NCI-H748 (cell line): ENCODE measurements around the gene PDGFRB.
"Not testable (repeated sequence)": the region's sequence is repeated elsewhere in the genome, so short reads cannot be mapped to it uniquely, and the experiment has no call there.

ENCODE experiments used
- DNase-seq: peaks from one replicate; lab custom pipeline; 2025; ENCODE audit not compliant: unreplicated experiment; lab: John Stamatoyannopoulos, UW

Gene PDGFRB

DNA sequence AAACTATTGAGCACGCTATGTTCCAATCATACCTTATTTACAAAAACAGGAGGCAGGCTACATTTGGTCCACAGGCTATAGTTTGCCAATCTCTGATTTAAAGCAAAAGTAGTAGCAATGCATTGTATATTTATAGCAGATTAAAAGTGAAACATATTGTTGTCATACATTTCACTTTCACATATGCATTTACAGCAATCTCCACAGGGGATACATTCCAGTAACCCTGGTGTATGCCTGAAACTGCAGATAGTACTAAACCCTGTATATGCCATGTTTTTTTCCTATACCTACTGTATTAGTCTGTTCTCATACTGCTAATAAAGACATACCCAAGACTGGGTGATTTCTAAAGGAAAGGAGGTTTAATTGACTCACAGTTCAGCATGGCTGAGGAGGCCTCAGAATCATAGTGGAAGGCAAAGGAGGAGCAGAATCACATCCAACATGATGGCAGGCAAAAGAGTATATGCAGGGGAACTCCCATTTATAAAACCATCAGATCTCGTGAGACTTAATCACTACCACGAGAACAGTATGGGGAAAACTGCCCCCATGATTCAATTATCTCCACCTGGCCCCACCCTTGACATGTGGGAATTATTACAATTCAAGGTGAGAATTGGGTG is 63.4 kb downstream of the PDGFRB start:
- no peak for DNase-seq

DNA sequence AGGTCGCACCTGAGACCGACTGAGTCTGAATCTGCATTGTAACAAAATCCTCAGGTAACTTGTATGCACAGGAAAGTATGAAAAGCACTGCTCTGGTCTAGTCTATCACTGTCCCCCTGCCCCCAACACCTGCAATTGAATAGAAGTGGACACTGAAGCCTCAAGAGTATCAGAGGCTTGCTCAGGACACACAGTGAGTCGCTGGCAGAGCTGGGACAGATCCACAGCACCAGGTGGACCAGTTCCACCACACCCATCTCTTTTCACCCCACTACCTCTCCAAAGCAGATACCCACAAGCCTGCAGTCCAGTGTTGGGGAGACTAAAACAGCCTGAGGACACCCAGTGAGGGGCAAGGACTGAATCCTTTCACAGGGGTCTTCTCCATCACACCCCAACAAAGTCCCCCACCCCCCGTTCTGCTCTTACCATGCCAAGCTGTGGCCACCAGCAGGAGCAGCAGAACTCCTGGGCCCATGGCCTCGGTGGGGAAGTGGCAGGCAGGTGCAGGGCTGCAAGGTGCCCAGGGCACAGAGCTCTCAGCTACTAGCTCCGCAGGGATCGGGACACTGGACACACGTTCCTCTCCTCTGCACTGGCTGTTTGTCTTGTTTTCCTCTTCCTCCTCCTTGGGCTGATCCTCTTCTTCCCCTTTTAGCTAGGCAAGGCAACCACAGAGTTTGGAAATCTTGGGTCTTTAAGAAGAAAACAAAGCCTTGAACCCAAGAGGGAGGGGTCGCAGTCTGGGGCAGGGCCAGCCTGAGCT is 69.5 kb downstream of the PDGFRB start, which contains the start of gene CSF1R:
CSF1R (minus strand) TSS at position 605 of the 766 bp plus-strand sequence; CDS start at position 478, 127 bp downstream.
- DNase-seq = no peak

DNA sequence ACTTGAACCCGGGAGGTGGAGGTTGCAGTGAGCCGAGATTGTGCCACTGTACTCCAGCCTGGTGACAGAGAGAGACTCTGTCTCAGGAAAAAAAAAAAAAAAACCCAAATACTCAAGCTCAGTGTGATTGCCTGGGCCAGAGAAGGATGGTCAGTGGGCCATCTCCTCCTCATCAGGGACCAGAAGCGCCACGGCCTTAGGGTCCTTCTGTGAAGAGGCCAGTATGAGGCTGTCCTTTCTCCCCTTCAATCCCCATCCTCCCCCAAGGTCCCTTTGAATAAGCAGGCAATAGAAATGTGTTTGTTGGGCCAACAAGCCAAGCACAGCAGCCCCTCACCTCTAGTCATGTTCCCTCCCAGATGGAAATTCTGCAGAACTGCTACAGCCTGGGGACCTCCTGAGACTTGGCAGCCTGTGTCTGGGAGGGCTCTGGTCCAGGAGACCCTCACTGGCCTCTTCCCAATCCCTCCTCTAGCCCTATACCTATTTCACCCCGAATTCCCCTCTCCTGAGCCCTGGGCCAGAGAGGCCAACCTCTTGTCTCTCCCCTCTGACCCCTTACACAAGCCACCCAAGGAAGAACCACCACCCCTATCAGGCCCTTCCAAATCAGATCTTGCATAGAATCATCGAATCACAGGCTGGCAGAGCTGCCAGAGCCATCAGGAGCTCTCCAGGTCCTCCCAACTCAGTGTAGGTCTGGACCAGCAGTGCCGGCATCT is 70.3 kb downstream of the PDGFRB start:
- no peak for DNase-seq

DNA sequence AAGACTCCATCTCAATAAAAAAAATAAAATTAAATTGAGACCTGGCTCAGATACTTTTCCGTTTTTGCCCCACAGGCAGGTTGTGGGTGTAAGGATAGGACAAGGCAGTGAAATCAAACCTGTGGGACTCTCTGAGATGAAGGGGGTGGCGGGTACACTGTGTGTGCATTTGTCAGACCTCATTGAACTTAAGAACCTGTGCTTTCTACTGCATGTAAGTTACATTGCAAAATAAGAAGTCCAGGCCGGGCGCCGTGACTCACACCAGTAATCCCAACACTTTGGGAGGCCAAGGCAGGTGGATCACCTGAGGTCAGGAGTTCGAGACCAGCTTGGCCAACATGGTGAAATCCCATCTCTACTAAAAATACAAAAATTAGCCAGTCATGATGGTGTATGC is 70.9 kb downstream of the PDGFRB start:
- DNase-seq = not testable (repeated sequence)

DNA sequence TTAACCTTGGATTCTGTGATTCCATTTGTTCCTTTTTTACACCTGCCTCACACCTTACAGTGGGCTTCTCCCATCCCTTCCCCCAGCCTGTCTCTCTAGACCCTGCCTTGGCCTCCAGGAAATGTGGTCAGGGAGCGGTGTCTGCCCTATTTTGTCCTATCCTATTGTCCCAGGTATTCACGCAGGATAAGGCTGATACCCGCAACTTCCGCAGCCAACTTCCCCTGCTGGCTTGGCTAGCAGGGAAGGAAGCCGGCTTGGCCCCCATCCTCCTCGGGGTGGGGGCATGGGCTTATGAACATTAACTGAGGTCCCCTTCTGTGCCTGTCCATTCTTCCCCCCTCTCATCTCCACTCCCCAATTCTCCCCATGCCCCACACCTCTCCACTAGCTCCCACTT is 72.8 kb downstream of the PDGFRB start:
- no peak for DNase-seq

DNA sequence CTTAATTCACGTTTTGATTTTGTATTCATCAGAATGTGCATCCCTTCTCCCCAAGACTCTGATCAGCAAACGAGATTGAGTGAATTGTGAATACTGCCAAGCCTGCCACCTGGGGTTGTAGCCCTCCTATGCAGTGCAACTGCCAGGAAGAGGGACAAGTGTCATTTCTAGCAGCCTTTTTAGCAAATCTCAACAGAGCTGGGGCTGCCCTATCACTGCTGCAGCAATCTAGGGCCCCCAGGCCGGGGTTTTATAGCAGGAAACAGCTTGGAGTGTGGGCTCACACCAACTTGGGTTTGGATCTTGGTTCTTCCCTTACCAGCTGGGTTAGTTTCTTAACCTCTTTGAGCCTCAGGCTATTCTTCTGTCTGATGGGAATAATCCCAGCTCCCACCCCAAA is 73.3 kb downstream of the PDGFRB start:
- no peak for DNase-seq

DNA sequence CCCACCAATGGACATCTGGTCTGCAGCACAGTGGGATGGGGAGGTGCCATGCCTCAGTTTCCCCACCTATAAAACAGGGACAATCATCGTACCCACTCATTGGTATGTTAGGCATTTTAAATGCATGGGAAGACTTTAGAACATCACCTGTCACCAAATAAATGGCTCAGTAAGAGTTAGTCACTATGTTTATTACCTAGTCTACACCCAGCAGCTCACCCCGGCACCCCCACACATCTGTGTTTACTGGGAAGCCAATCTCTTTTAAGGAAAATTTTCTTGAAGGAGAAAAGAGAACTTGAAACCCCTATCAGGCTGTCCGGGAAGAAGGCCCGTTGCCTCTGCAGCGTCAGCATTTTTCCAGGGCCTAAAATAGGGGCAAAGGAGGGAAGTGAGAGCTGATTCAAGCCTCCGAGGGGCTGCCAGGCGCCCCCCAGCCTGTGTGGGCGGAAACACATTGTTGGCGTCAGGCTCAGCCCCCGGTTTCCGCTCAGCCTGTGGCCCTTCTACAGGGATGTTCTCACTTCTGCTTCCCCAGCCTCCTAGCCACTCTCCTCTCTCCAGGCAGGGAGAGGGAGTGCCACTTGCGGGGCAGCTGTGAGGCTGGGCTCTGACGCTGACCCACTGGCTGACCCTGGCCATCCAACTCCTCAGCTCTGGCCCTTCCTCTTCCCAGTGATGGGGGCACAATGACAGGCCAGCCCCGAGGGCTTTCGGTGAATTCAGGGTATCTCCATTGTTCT is 73.9 kb downstream of the PDGFRB start:
- no peak for DNase-seq

DNA sequence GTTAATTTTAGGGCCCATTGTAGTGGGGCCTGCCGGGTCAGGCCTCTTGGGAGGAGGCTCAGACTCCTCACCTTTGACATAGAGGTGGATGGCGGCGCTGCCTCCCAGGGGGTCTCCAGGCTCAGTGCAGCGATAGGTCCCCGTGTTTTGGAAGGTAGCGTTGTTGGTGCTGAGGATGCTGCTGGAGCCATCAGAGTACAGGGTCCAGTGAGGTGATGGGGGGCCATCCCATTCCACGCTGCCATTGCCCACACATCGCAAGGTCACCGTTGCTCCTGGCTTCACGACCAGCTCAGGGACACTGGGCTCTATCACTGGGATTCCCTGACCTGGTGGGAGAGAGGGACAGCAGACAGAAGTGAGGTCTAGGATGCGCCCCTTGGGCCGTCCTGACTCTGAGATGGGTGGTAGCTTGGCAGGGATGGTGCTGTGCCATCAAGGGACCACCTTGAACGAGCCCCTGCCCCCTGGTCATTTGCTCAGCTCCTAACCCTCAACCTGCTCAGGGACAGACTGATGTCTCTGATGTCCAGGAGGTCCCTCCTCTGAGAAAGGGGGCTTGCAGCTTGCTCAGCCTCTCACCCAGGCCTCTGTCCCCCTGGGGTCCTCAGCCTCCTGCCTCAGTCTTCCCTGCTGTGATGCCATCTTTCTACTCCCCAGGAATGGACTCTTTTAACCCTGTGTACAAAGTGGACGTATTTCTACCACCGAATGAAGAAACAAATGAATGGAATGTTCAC is 74.8 kb downstream of the PDGFRB start:
- DNase-seq = no peak

DNA sequence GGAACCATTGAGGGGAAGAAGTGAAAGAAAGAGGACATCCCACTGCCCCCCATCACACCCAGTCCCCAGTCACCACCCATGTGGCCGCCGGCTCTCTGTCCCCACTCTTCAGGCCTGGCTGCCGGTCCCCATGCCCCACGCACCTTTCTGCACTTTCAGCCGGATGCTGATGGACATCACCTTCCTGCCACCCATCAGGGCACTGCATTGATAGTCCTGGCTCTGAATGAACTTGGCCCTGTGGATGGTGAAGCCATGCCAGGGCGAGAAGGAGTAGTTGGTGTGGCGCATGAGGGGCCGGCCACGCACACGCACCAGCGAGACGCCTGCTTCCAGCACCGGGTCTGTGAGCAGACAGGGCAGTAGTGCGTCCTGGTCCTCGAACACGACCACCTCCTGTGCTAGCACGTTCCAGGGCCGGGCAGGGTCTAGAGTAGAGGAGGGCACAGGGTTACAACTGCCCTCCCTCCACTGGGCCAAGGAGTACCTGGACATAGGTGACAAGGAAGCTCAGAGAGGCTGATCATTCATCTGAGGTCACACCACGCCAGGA is 75.7 kb downstream of the PDGFRB start:
- DNase-seq = no peak

DNA sequence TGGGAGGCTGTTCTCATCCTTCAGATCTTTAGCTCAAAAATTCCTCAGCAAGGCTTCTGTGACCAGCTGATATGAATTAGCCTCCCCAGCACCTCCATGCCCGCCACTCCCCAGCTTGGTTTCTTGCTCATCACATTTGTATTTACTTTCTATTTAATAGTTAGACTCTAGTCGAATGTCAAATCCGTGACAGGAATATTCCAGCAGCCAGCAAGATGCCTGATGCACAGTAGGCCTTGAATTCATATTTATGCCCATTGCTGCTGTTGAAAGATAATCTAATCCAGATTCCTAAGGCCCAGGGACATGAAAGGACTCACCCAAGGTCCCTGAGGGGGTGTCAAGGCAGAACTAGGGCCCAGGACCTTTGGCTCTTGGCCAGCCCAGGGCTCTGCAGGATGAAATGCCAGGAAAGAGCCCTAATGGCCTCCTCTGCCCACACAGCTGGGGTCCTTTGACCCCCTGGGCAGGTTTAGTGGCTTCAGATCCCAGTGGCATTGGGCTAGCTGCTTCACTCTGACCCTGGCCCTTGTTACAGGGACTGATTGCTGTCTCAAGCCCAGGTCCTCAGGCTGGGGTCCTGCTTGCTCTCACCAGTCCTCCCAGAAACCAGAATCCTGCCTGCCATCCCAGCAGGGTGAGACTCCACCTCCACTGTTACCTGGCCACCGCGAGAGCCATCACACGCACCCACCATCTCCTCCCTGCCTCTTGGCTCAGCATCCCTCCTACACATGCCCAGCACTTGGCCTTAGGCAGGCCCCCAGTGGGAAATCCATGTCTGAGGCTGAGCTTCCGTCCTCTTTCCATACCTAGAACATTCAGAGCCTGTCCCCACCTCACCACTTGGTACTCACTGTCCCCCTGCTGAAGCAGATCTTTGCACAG is 76.6 kb downstream of the PDGFRB start:
- DNase-seq = no peak

DNA sequence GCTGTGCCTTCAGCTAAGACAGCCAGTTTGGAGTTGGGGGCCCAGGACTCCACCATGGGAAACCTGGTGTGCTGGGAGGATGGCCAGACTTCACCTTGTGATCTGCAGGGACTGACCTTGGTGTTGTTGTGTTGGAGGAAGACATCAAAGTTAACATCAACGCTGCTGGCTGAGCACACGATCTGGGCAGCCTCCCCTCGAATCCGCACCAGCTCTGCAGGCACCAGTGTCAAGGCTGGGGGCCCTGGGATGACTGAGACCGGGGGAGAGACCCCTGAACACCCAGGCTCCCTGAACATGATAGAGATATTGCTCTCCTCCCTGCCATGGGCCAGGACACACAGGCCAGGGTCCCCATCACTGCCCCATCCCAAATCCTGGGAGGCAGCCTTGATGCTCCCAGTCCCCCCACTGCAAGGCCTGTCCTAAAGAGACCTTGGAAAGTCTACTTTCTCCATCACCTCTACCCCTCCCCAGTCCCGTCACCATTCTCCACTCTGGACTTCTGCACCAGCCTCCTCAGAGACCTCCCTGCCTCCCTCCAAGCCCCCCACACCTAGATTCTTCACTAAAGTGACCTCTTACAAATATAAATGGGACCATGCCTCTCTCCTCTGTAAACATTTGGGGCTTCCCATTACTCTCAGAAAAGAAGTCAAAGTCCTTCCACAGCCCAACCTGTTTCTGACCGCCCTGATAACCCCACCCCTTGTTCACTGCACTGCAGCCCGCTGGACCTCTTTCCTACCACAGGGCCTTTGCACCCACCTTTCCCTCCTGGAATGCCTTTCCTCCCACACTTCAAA is 77.4 kb downstream of the PDGFRB start:
- no peak for DNase-seq

DNA sequence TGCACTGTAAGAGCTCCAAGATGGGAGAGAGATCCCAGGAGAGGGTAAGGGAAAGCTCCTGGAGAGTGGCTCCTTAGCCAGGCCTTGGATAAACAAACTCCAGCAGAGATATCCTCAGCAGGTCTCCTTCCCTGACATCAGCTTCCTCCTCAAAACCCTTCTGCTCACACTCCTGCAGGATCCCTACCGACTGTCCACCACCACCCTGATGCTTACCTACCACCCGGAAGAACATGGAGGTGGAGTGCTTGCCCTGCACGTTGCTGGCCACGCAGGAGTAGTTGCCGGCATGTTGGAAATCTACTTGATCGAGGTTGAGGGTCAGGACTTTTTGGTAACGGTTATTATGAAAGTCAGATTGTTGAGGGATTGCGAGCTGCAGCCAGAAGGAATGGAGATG is 78.6 kb downstream of the PDGFRB start:
- no peak for DNase-seq

DNA sequence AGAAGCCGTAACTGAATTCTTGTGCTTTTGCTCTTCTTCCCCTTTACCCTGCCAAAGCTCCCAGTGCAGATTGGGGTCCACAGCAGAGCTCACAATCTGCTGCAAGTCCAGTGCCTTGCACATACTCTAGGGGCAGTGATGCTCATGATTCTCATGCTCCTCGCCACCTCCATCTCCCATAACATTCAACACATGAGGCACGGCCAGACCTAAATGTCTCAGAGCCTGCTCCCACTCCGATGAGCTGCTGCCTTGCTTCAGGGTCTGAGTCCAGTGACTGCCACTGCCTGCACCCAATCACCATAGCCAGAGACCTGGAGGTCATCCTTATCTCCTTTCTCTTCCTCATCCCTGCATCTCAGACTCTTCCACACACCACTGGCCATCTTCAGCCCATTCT is 79.8 kb downstream of the PDGFRB start:
- no peak for DNase-seq

DNA sequence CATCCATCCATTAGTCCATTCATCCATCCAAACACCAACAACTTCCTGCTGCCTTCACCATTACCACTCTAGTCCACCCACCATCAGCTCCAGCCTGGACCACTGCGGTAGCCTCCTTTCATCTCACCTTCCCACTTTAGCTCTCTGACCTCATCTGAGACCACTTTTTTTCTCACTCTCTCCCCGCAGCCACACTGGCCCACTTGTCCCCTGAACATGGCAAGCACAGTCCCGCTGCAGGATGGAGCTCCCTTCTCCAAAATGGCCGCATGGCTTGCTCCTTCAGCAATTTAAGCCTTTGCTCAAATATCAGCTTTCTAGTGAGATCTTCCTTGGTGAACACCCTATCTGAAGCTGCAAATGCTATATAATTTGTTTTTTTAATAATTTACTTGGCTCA is 80.4 kb downstream of the PDGFRB start:
- no peak for DNase-seq

DNA sequence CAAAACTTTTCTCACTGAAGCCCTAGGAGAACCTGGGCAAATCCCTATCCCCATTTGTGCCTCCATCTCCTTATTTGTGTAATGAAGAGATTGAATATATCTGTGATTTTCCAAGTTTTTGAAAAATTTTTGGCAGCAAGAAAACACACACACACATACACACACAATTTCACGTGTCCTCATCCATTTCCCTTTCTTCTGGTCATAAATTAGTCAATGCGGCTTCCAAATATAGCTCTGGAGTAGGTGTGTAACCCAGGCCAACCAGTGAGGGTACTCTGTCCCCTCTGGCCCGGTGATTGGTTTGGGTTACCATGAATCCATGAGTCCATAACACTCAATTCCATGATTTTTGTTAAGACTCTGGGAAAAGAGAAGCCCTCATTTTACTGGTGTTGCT is 82.0 kb downstream of the PDGFRB start:
- DNase-seq = no peak

DNA sequence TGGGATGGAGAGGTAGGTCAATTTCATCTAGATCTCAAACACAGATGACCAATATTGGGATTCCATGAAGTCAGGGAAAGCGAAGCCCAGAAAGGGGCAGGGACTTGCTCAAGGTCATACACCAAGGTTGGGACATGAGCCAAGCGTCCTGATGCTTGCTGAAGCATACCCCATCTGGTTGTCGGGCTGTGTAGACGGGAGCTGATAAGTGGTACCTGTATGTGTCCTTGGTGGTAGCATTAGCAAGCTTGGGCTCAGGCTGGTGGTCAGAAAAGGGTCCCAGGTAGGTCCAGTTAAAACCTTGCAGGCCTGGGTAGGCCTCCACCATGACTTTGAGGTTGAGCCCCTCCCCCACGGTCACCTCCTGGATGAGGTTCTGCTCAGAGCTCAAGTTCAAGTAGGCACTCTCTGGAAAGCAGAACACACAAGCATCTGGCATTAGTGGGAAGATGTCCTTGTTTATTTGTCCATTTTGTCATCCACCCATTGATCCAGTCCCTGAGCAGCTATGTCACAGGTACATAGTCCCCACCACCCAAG is 82.5 kb downstream of the PDGFRB start:
- no peak for DNase-seq

DNA sequence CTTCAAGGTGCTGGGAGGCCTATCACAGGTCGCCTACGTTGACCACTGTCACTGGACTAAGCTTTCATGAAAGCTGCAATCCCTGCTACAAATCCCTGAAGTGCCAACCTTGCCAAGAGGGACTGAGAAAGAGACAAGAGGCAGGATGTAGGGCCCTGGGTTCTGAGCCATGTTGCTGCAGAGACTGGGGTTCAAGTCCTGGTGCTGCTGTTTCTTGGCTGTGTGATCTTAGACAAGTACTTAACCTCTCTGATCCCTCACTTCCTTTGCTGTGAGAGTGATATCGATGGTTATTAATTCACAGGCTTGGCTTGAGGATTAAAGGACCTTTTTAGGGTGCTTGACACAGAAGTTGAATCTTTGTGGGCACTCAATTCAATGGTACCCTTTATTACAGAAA is 84.8 kb downstream of the PDGFRB start:
- DNase-seq = no peak
